Epidermal melanocyte (primary cell): ENCODE results near the gene CHI3L2.

Experiments
- DNase-seq: peaks from one replicate; pipeline ENCODE4 v3.0.0; 2011; ENCODE audit warnings: low spot score; ENCODE audit not compliant: insufficient read length

The CHI3L2 gene

DNA sequence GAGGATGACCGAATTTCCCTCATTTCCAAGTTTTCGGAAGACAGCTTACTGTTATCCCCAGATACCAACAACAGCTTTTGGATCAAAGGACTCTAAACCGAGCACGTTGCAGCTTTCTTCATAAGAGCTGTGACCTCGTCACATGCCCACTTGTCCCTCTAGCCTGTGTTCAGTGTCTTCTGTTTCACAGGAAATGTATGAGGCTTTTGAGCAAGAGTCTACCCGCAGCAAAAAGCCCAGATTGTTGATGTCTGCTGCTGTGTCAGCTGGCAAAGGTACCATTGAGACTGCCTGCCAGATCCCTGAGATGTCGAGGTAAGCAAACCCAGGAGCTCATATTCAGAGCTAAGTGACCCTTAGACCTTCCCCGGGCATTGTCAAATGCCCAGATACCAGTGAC, 24.1 kb downstream of the CHI3L2 start:
- no peak for DNase-seq

DNA sequence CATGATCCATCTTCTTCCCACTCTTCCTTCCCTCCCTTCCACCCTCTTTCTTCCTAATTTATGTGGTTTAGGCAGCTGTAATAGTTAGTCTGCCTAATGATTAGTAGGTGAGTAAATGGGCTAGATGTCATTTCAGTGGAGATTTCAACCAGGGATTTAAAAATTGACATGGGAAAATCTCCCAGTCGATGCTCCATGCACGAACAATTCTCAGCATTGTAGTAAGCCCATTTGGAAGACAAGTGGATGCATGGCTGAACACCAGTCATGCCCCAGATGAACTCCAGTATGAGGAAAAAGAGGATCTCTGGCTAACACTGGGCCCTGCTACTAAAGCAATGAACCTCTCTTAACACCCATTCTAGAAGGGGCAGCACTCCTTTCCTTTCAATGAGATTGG, 25.3 kb downstream of the CHI3L2 start:
- no peak for DNase-seq

DNA sequence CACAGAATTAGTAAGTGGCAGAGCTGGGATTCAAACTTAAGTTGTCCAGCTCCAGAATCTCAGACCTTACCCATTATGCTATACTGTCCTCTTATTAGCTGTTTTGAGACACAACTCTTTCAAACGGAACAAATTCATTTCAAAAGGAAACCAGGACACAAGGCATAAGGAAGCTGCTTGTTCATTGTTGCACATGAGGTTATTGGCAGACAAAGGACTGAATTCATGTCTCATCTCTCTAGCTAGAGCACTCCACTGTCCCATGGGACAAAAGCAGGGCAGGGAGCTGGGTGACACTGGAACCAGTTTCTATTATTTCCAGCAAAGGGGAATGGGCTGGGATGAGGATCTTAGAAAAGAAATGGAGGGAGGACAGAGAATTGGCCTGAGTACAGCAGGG, 26.4 kb downstream of the CHI3L2 start:
- DNase-seq = peak; percentile 26

DNA sequence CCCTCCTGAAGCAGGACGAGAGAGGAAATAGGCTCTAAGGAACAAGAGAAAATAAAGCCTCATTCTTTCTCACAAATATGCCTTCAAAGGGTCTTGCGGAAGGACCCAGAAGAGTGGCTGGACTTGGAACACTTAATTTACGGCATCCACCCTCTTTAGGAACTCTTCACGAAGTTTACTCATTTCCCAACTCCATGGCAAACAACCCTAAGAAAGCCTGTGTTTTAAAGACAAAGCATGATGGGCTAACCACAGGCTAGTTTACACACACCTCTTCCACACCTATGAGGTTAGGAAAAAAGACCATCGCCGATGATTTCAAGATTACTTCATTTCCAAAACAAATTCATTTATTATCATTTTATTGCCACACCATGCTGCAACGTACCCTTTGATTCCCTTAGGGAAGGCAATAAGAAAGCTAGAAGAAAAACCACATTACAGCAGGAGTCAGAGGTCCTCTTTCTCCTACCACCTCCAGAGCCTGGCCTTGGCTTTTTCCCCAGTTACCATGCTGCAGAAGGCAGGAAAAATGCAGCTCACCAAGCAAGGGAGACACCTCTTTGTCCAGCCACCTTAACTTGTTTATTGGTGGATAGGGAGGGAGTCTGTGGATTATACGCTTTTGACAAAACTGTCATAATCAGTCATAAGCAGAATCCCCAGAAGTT, 29.6 kb downstream of the CHI3L2 start:
- no peak for DNase-seq

DNA sequence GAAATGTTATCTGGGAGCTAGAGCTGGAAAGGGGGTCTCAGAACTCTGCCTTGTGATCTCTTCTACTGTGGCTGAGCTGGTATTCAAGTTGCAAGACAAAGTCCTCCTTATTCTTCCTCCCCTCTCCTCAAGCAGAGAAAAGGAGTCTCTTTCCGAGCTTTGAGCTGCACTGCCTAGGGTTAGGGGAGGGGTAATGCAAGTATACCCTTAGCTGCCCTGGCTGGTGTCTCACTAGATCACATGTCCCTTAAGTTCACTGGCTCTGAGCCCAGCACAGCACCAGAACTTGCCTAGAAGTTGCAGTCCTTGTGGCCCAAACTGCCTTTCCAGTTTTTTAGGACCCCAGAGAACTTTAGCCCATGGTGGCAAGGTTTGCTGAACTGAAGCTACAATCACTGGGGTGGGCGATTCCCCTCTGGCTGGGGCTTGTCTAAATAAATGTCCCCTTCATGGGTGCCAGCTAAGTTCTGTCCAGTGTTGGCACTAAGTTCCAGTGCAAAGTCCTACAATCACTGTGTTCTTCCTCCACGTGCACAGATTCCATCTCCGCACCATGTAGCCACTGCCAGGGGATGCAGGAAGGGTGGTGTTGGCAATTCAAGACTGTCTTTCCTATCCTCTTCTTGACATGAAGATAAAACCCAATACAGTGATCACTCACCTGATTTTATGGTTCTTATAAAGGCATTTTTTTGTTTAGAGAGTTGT, 40.4 kb downstream of the CHI3L2 start:
- no peak for DNase-seq

DNA sequence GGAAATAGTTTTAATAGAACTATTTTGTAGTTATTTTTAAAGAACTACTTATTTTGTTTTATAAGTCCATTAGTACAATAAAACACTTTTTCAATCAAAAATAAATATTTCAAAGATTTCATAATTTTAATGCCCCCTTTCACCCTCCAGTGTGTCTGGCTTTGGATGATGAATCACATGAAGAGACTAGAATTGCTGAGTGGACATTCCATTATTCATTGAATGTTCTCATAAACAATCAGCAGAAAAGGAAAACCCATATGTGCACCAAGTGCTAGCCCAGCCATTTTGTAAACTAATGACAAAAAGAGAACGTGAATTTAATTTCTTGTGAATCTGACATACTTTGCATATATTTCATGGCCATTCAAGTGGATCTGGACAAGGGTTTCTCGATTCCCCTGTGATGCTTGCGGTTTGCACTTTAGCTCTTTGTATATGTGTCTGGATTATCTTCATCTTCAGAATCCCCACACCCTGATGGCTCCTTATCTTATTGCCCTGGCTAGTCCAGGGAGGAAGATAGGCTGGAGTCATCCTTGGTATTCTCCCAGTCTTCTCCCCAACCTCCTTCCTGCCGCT, 42.4 kb downstream of the CHI3L2 start:
- DNase-seq = no peak

DNA sequence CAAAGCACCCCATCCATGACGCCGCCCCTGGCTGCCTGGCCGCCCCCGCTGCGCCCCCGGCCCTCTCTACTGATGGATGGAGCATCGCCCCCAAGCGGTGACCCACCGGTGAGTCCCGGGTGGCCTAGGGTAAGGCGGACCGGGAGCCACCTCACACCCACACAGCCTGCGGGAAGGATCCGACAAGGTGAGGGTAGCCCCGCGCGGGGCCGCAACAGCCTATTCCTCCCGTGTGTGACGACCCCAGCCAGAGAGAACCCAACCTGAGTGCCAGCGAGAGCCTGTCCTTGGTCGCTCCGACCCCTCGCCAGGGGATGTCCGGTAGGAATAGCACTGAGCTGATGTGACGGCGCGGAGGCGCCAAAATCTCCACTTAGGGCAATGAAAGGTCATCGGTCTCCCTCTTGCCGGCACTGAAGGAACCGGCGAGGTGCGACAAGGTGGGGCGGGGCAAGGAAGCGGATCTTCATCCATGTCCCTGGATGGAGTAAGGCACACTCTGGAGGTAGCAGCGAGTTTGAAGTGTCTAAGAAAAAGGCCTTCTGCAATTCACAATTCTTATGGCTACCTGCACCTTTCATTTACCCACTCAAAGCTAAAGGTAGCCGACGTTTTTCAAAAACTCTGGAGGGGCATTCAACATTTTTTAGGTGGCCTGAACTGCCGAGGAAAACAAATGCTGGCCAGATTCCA, 43.4 kb downstream of the CHI3L2 start:
- DNase-seq = no peak

DNA sequence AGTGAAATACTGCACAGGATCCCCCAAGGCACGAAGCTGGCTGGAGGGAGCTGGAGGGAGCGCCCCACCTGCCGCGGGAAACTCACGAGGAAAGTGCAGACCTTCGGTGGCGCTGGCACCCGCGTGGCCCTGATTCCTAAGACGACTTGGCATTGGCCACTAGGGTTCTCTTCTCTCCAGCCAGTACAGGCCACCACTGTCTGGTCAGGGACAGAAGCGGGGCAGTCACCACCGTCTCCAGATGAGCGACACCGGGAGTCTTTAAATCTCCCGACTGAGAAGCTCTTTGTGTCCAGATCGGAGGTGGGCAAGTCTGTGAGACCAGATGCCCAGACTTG, 43.9 kb downstream of the CHI3L2 start:
- DNase-seq = no peak

DNA sequence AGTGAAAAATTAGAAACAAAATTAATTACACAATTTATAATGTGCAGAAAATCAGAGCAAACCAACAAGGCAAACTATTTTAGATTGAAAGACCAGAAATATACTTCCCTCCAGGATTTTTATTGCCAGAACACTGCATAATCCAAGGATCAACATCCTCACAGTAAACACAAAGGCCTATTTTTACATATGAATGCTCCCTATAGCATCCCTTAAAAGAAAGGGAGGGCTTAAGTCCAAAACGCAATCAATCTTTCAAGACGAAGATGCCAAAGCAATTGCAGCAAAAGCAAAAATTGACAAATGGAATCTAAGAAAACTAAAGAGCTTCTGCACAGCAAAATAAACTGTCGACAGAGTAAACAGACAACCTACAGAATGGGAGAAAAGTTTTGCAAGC, 44.6 kb downstream of the CHI3L2 start:
- no peak for DNase-seq

DNA sequence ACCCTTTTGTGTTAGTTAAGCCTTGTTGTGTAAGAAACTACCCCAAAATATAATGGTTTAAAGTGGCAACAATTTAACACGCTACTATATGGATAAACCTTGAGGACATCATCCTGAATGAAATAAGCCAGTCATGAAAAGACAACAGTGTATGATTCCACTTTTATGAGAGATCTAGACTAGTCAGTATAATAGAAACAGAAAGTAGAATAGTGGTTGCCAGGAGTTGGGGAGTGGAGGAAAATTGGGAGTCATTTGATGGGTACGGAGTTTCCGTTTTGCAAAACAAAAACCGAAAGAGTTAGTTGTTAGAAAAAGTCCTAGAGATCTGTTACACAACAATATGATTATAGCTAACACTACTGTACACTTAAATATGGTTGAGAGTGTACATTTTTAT, 47.1 kb downstream of the CHI3L2 start:
- no peak for DNase-seq

DNA sequence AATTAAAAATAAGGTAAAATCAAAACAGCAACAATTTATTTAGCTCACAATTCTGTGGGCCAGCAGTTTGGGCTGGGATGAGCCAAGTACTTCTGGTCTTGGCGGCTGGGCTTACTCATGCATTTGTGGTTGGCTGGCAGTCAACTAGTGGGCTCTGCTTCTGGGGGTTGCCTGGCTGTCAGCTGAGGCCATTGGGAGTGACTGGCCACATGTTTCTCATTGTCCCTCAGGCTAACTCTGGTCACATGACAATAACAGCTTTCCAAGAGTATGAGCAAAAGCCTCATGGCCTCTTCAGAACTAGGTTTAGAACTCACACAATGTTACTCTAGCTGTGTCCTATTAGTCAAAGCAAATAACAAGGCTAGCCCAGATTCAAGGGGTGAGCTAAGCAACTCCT, 47.6 kb downstream of the CHI3L2 start:
- DNase-seq = peak; percentile 55

DNA sequence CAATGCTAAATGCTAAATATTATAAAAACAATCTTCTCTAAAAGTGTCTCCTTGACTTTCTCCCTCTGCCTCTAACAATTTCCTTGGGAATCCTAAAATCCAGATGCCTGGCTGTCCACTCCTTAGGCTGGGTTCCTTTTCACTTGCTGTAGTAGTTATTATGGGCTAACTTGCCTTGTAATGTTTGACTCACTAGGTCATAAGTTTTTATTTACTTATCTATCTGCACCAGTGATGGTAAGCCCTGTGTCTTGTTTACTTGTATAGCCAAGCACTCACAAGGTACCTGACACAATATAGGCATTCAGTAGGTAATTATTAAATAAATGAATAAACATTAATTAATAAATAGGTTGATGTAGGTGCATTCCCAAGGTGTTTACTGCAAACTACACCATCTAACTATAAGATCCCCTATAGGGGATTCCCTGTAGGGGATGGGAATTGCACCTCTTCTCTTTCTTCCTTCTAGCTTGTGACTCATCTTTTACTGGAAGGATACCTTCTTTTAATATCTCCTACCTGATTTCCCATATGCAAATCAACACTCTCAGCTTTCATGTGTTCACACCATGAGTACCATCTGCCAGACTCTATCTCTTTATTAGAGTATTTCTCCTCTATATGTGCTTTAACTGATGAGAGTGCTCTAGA, 48.4 kb downstream of the CHI3L2 start:
- no peak for DNase-seq

DNA sequence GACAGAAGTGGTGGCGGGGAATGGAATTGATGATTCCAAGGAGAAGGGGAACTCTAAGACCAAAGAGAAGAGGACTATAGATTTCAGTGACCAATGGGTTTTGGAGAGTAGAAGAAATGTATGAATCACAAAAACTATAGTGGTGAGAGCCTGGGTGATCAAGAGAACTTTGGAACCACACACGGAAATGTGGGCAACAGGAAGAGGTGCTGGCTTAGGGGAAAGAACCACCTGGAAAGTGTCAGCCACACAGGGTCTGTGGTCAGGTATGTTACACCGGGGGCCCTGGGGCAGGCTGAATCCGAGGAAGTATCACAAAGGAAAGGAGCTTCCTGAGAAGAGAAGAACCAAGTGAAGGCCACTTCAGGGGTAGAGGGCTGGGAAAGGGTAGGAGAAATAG, 51.6 kb downstream of the CHI3L2 start:
- DNase-seq = no peak

DNA sequence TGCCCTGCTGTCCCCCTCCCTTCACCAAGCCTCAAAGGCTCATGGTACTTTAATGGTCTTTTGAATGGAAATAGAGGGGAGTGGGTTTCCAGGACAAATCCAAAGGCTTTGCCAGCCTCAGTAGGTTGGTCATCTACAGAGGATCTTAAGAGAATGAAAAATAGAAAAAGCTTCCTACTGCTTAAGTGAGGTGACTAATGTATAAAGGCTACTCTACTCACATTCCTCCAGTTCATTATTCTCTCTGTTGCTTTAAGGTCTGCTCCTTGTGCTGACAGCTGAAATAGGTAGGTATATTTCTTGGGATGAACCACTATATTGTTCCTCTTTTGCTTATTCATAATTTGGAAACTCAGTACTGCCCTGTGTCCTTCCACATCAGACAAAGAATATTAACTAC, 52.8 kb downstream of the CHI3L2 start:
- DNase-seq = no peak

DNA sequence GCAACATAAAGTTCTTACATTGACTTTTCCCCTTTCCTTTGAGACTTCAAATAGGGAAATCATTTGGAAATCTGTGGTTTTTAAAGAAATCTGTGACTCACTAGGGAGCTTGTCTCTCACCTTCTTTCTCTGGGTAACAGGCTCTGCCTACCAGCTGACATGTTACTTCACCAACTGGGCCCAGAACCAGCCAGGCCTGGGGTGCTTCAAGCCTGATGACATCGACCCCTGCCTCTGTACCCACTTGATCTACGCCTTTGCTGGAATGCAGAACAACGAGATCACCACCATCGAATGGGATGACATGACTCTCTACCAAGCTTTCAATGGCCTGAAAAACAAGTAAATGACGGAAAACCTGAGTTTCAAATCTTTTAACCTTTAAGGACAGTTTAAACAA, 53.9 kb downstream of the CHI3L2 start:
- no peak for DNase-seq

DNA sequence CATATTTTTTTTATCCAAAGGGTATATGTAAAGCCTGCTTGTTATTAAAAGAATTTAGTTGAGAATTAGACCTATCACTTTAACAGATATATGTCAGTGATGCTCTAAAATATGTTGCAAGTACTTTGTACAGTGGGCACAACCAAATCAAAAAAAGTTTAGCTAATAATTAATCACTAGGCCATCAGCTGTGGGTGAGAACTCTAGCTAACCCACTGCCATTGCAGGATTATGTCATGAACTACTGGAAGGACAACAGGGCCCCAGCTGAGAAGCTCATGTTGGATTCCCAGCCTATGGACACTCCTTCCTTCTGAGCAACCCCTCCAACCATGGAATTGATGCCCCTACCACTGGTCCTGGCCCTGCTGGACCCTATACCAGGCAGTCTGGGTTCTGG, 56.3 kb downstream of the CHI3L2 start:
- DNase-seq = no peak

DNA sequence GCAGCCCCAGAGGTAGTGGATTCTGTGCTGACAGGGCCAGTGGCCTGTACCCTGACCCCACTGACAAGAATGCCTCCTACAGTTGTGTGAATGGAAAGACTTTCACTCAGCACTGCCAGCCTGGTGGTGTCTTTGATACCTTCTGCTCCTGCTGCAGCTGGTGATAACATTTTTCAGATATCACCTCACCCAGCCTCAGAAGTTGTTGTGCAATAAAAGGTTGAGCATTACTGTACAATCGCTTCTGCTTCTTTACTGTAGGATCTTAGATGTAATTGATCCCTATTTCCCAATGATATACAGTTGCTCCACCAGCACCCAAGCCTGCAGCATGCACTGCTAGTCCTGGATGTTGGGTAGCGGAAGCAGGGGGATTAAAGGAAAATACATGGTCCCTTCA, 58.4 kb downstream of the CHI3L2 start:
- DNase-seq = no peak

DNA sequence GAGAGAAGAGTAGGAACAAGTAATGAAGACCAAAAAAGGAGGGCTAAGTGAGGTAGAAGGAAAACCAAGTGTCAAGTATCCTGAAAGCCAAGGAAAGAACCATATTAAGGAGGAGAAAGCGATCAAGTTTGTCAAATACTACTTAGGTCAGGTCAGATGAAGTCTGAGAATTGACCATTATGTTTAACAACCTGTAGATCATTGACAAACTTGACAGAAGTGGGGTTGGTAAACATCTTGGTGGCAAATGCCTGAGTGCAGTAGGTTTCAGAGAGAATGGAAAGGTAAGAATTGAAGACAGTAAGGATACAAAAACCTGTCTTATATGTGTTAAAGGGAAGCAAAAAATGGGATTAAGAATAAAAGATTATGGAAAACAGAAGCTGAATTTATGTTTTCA, 59.4 kb downstream of the CHI3L2 start:
- no peak for DNase-seq

DNA sequence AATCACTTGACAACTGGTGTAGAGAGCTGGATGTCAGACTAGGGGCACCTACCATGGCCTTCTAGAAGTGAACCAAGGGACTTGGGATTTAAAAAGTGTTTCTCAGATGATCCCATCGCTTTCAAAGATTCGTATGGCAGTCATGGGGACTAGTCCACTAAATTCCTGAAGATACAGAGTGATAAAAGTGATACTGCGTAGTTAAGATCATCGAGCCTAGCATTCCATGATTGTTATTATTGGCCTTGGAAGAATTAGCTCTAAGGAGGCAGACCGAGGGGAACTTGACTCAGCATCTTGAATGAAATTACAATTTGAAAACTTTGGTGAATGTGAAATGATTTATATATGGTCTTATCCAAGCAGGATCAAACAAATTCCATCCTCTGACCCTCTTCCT, 61.9 kb downstream of the CHI3L2 start:
- no peak for DNase-seq

DNA sequence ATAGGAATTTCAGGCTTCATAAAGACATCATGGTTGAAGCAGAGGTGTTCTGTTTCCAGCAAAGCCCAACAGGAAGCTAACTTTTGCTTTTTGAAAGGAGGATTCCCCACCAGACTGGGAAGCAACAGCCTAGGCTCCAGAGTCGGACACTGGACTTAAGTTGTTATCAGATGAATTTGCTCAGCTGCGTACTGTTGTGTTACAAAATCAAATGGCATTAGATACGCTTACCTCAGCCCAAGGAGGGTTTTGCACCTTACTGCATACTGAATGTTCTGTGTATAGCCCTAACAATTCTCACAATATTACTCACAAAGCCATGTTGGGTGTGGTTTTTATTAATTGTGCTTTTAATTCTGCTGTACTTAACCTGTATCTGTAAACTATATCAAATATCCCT, 62.6 kb downstream of the CHI3L2 start:
- no peak for DNase-seq

DNA sequence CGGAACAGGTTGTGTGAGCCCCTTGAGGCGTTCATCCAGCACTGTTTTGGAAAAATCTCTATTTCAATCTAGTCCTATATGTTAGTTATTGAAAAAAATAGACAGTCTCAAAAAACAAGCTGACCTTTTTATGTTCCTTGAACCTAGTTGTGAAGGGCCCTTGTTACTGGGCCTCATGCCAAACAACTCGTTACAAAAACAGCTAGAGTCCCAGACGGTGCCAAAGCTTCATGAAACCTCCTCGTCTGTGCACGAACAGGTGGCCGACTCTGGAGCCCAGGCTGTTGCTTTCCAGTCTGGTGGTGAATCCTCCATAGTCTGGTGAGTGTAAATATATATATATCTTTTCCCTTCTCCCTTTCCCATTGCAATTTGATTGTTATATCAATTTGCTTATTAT, 63.1 kb downstream of the CHI3L2 start, which contains the start of gene CHIA:
Gene CHIA, plus strand, starts transcription at position 222 of the 400 bp plus-strand sequence. CDS start 19,617 bp downstream, outside the sequence.
- no peak for DNase-seq
